ENCODE results near the gene MYCBP2.
"Not testable (repeated sequence)": the region's sequence is repeated elsewhere in the genome, so short reads cannot be mapped to it uniquely, and the experiment has no call there.

The MYCBP2 gene

DNA sequence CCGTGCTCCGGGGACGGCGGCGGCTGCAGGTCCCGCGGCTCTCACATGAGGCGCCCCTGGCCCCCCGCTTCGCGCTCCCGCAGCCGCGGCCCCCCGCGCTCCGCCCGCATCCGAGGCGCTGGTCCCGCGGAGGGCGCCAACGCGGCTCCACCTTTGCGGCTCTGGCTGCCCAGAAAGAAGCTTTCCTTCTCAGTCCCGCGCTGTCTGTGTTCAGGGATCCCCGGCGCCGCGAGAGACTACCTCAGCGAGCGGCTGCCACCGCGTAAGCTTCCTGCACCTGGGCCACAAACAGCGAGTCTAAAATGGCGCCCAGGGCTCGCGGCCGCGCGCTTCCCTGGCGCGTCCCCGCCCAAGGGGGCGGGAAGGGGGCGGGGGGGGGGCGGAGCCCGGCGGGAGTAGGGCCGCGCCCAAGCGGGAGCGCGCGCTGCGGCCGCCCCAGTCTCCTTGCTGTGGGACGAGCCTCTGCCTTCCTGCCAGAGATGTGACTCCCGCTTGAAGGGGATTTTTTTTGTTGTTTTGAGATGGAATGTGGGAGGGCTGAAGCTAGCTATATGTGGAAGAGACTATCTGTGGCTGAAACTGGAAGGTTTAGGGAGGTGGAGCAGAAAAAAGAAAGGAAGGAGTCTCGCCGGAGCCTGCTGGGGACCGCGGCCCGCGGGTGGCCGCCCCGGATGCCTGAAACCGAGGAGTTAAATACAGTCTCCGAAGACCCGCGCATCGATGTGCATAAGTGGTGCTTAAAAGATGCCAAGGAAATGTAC, 299.9 kb downstream of the MYCBP2 start, which contains the start of gene FBXL3:
Gene FBXL3 (minus strand): TSS at position 299 of the 761 bp plus-strand sequence. CDS start 5,299 bp downstream, outside the sequence.
- peak; percentile 72 for DNase-seq

DNA sequence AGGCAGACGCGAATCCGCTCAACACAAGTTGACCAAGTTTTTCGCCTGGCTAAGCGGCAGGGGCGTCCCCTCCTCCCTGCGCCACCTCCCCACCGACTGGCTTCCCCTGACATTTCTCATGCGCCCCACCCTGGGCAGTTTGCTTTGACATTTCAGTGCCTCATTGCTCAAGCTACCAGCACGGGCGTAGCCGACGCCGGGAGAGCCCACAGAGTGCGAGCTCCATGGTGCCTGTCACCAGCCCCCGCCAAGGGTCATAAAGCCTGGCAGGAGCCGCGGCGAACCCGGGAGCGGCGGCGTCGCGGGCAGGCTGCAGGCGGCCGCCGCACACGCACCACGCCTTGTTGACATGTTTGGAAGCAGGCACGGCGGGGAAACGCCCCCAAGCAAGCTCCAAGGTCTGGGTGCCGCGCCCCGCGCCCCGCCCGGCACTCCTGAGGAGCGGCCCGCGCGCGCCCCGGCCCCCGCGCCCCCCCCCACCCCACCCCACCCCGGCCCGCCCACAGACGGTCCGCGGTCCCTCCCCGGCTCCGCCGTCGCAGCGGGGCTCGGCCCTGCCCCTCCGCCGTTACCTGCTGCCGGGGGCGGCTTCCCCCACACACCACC, 300.5 kb downstream of the MYCBP2 start:
- peak; percentile 67 for DNase-seq

DNA sequence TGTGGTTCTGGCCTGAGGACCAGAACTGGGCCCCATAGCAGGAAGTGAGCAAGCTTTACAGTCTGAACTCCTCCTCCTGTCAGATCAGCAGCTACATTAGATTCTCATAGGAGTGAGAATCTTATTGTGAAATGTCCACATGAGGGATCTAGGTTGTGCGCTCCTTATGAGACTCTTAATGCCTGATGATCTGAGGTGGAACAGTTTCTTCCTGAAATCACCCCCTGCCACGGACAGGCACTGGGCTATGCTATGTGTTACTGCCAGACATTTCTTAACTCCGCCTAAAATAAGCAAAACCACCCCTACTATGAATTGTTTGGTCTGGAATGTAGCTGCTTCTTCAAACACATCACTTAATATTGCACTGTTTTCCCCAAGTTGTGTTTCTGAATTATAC, 304.6 kb downstream of the MYCBP2 start:
- DNase-seq: no peak

DNA sequence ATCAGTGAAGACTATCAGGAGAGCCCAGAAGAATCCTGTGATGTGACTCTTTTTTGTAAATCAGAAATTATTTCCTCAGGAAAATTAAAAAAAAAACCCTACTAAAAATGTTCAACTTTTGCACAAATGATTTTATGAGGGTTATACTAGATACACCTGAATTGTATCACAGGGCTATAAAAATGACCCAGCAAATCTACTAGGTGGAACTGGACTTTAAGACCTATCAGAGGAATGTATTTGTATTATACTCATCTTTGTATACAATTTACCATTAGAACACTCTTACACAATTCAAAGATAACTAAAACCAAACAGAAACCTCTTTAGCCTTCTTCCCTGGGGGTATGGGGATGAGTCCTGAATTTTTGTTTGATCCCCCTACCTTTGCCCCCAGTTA, 307.1 kb downstream of the MYCBP2 start:
- DNase-seq: no peak

DNA sequence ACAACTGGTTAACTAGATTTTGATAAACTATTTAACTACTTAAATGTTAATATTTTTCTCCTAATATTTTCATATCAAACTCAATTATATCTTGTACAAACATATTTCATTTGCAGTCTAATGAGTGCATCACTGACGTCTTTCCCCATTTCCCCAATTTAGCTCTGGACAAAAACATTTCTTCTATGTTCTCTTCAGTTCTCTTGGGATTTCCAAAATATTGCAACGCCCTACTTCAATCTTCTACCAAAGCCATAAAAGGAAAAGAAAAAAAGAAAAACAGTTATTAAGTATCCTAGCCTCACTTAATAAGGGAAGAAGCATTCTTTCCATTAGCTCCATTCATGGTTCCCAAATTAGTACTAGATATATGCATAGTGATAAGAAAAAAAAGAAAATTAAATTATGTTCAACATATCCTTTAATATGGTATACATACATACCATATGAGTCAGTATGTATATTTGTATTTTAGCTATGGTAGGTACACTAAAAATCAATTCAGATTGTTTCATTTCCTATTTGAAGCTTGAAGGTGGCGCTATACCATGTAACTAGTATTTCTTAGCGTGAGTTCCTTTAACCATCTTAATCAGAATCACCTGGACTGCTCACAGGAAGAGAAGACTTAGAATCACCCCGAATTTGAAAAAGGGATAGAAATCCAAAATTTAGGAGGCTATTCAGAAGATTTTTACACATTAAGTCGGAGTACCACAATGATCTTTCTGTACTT, 309.8 kb downstream of the MYCBP2 start:
- DNase-seq: no peak

DNA sequence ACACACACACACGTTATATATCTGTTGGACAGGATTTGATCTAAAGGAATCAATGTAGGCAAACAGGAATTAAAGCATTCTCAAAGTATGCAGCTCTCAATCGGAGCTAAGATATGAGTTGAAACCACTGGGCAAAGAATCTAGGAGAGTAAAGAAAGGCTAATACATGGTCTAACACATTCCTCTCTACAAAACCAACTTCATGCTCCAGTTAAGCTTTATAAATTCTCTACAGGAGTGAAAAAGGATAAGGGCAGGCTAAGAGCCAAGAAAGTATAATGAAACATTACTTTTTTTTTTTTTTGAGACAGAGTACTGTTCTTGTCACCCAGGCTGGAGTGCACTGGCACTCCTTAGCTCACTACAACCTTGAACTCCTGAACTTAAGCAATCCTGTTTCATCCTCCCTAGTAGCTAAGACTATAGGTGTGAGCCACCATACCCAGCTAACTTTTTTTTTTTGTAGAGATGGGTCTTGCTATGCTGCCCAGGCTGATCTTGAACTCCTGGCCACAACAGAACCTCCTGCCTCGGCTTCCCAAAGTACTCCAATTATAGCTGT, 310.6 kb downstream of the MYCBP2 start:
- no peak for DNase-seq

DNA sequence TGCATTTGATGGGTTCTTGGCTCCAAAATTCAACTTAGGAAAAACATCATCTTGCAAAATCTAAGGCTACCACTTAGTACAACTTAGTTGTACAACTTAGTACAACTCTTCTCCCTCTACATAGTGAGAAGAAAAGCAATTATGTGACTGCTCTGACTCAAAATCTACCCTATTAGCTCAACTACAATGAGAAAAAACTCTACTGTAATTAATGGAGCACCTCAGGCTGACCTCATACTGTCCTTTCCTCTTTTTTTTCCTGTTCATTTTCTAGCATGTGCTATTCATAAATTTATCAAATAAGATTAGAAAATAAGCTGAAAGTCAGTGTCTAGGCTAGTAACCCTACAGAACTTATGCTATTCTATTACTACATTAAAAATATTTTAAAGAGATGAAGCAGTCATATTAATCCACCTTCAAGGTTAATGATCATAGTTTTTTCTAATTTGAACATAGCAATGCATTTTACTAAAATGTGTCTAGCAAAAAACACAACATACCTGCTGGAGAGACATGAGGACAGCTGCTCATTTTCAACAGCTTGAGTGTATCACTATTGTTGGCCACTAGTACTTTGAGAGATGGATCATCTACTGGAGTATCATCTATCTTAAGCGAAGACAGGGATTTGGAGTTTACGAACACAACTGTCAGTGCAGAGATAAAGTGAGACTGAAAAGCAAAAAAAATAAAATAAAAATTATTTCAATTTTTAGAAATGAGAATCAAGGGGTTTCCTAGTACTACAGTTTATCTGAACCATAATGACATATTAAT, 311.8 kb downstream of the MYCBP2 start:
- no peak for DNase-seq

DNA sequence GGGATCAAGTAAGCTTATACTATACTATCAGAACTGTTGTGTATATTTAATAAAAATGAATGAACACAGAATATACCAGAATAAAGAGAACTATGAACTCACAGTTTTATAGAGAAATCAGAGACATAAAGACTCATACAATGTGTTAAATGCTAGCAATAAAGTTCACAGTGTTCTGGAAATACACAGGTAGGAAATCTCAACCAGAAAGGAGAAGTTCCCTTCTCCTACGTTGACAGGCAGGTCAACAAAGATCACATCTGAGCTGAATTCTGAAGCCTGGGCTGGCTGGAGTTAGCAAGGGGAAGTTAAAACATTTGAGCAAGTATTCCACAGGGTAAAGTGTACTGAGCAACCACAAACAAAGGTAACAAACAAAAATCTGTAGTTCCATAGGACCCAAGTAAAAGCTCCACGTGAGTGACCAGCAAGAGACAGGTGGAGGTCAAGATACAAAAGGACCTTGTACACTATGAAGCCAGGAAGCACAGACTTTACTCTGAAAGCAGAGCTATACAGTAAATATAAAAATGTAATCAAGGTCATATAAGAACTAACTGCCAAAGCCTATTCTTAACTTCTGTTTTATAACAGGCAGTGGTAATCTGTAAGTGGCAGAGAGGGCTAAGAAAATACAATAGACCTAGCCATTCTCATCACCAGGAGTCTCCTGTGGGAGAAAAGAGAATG, 312.9 kb downstream of the MYCBP2 start:
- DNase-seq: no peak

DNA sequence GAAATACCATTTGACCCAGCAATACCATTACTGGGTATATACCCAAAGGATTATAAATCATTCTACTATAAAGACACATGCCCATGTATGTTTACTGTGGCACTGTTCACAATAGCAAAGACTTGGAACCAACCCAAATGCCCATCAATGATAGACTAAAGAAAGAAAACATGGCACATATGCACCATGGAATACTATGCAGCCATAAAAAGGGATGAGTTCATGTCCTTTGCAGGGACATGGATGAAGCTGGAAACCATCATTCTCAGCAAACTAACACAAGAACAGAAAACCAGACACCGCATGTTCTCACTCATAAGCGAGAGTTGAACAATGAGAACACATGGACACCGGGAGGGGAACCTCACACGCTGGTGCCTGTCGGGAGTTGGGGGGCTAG, 317.2 kb downstream of the MYCBP2 start:
- DNase-seq: not testable (repeated sequence)

DNA sequence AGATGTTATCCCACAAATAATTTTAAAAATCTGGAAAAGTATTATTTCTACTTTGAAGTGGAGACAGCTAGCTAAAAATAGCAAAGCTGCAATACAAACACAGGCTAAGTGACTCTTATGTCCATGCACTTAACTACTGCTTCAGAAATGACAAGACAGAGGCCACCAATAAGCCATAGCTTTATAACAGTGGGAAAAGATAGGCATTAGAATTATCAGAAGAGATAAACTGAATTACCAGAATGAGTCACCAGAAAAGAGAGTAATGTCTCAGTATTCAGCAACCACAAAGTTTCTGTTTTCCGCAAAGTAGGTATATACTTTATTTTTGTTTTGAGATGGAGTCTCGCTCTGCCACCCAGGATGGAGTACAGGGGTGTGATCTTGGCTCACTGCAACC, 317.9 kb downstream of the MYCBP2 start:
- no peak for DNase-seq

DNA sequence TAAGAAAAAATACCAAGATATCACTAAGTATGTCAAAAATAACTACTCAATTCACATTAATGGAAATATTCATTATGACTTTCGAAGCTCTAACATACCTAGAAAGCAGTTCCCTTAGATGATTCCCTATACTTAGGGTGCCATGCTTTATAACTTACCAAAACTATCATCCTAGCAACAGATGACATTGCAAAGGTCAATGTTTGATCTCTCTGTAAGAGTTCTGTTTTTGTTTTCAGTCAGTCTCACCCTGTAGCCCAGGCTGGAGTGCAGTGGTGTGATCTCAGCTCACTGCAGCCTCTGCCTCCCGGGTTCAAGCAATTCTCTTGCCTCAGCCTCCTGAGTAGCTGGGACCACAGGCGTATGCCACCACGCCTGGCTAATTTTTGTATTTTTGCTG, 318.6 kb downstream of the MYCBP2 start:
- DNase-seq: not testable (repeated sequence)

DNA sequence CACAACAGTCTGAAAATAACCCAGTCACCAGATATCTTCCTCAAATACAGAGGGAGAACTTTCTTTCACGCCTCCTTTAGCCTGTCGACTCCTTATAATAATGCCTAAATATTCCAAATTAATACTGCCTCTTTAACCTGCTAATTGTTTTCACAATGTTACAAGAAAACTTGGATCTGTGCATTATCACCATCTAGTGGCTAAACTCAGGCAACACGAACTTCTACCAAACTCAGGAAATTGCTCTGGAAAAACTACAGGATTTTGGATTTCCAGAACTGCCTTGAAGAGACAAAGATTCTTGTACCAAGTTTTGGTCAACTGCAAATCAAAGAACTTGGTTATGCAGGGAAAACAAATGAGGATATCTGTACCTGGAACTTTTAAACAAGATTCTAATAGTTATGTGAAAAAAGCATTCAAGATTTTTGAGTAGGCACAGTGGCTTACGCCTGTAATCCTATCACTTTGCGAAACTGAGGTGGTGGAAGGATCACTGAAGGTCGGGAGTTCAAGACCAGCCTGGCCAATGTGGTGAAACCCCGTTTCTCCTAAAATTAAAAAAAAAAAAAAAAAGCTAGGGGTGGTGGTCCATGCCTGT, 324.2 kb downstream of the MYCBP2 start:
- DNase-seq: no peak

DNA sequence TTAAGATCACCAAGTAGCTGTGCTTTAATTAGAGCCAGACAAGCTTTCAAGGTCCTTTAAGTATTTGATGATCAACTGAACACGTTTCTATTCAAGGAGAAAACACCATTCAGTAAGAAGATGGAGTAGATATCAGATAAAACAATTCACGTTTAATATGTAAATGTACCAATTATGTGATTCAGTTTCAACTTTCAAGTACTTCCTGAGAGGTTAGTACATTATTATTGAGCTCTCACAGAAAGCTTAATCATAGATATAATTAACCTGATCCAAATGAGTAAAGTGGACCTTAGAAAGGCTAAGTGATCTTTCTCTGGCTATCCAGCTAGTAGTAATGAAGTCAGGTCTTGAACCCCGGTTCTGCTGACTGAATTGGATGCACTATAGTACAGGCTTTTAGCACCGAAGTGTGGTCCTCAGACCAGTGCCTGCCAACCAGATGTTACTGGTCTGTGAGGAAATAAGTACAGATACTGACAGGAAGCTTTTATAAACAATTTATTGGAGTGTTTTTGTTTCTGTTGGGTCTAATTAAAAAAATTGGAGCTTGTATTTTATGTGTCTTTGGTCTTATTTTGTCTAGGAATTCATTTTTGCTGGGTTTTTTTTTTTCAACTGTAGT, 324.8 kb downstream of the MYCBP2 start:
- DNase-seq: no peak

DNA sequence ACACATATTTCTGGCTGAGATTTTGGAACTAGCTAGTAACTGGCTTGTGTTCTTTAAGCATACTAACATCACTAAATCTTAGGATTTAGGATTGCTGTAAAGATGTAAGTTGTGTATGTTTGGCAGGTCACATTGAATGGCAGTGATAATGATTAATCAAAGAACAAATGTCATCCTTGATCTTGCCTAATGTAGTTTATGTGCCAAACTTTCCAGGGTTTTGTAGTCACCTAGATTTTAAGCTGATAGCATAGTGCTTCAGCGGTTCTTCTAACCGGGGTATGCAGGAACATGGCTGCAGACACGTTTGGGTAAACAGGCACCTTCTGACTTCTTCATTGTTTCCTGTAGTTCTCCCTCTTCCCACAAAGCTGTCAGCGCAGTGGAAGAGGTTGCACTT, 325.4 kb downstream of the MYCBP2 start:
- no peak for DNase-seq

DNA sequence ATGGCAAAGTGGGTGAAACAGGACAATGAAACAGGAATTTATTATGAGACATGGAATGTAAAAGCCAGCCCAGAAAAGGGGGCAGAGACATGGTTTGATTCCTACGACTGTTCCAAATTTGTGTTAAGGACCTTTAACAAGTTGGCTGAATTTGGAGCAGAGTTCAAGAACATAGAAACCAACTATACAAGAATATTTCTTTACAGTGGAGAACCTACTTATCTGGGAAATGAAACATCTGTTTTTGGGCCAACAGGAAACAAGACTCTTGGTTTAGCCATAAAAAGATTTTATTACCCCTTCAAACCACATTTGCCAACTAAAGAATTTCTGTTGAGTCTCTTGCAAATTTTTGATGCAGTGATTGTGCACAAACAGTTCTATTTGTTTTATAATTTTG, 326.4 kb downstream of the MYCBP2 start:
- DNase-seq: no peak
